ENCODE results near the gene BAHCC1. TPM values are rescaled to one million over a fixed set of nuclear protein-coding genes. Genes with fewer than 3 reads are reported as not detected.

Gene BAHCC1
- total and polyA plus RNA-seq, 9 of the 15 experiments (the other 6 are each of a cell fraction or from before 2014, with no cell fraction given), result 0.14 to 26.9 (median 5.0) TPM

DNA sequence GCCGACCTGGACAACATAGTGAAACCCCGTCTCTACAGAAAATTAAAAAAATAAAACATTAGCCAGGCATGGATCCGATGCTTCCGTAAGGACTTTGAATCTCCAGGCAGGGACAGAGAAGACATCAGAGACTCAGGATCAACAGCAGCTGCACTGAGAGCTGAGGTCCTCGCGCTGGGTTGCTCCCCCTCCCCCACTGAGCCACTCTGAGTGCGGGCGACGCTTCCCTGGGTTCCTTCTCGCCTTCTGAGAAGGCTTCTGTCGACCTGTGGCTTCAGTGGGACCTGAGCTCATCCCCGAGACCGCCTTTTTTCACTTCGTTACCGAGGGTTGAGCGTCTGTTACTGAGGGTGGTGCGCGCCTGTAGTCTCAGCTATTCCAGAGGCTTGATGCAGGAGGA, 96.9 kb downstream of the BAHCC1 start:
- H3K27me3 ChIP-seq (ENCODE audit: control insufficient read depth in 2 of 2, insufficient read depth in 2 of 2, low read length in 2 of 2), result no peaks in the 10 kb centered on the region
- intact Hi-C loops (cut with micrococcal nuclease), result no loop called here
- H3K4me2 ChIP-seq (ENCODE audit: insufficient read depth, low read length), result no peak overlapping the region
- DNase-seq (ENCODE audit: extremely low read depth in 1 of 4, low spot score in 3 of 4), result no peak
- peaks cover 7 to 49% of the 10 kb centered on the region in 2 experiments; a peak in 4 of 5 replicates for H3K4me1 ChIP-seq (replicated peaks in 1 of 2; ENCODE audit: control insufficient read depth in 2 of 2, insufficient read depth in 2 of 2, low read length in 2 of 2)
- no peak for FAIRE-seq
- BruUV-seq (replicated peaks), result no TSS peak
- H3K9me1 ChIP-seq (ENCODE audit: control insufficient read depth, insufficient read depth, low read length), result no peaks in the 10 kb centered on the region
- in situ Hi-C loops (cut with MboI), result no loop called here
- H3K4me3 ChIP-seq, result no peak overlapping the region
- WGBS (ENCODE audit: insufficient coverage, low coverage, missing lambda C conversion rate), result 39% methylated on average over 16 of the region's 18 CpGs
- H3K36me3 ChIP-seq (ENCODE audit: control insufficient read depth, insufficient read depth, low read length), result no peaks in the 10 kb centered on the region
- H3K79me2 ChIP-seq (ENCODE audit: control insufficient read depth, insufficient read depth, low read length), result peaks cover 11% of the 10 kb centered on the region; the same call in 2 of the 3 replicates
- ATAC-seq, result no peak
- no peak overlapping the region for H3K27ac ChIP-seq (ENCODE audit: extremely low read depth, low read depth, low read length)
- ChIA-PET POLR2A (interaction anchor here (3.1 to 4.3 kb wide), 2 partner anchors 15 to 21 kb away, joined by 18 to 46 read pairs; partner anchors contain the start of gene ACTG1), CTCF (ENCODE audit: low intra/inter-chr PET ratio) (no interaction called here)
- H4K20me1 ChIP-seq (replicated peaks; ENCODE audit: control insufficient read depth, insufficient read depth, low read length), result no peaks in the 10 kb centered on the region
- no peaks in the 10 kb centered on the region for H3K9me3 ChIP-seq (replicated peaks; ENCODE audit: control insufficient read depth, insufficient read depth, low read depth, low read length)
- TF ChIP-seq ZNF41 (CRISPR knock-in tag; conservative IDR thresholded peaks at IDR 0.05), result no peak
- TF ChIP-seq, protein P1, sequence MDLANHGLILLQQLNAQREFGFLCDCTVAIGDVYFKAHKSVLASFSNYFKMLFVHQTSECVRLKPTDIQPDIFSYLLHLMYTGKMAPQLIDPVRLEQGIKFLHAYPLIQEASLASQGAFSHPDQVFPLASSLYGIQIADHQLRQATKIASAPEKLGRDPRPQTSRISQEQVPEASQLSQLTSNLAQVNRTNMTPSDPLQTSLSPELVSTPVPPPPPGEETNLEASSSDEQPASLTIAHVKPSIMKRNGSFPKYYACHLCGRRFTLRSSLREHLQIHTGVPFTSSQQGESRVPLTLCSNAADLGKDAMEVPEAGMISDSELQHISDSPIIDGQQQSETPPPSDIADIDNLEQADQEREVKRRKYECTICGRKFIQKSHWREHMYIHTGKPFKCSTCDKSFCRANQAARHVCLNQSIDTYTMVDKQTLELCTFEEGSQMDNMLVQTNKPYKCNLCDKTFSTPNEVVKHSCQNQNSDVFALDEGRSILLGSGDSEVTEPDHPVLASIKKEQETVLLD (IDR thresholded peaks at IDR 0.05), result no peak
- TF ChIP-seq, protein P2, sequence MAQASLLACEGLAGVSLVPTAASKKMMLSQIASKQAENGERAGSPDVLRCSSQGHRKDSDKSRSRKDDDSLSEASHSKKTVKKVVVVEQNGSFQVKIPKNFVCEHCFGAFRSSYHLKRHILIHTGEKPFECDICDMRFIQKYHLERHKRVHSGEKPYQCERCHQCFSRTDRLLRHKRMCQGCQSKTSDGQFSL (CRISPR knock-in tag; IDR thresholded peaks at IDR 0.05), result no peak
- TF ChIP-seq, protein P2 (tag; IDR thresholded peaks at IDR 0.05), result no peak
- TF ChIP-seq NFIX (CRISPR knock-in tag; IDR thresholded peaks at IDR 0.05; ENCODE audit: low read depth), result no peak
- TF ChIP-seq ETV6 (IDR thresholded peaks at IDR 0.05; ENCODE audit: borderline replicate concordance in 1 of 2, low read depth in 2 of 2, low read length in 1 of 2), result no peak
- no peak for TF ChIP-seq ETV6 (CRISPR knock-in tag; IDR thresholded peaks at IDR 0.05; ENCODE audit: borderline replicate concordance)
- H2AFZ ChIP-seq (ENCODE audit: low read depth, low read length), result no peak overlapping the region
- H3K9ac ChIP-seq (ENCODE audit: insufficient read depth in 1 of 2, low read depth in 2 of 2, low read length in 2 of 2), result no peak overlapping the region
